ENCODE data around the gene SSNA1.
A peak's percentile ranks its signal among the peaks of the same experiment; 100 is the strongest.

SSNA1 gene

GRCh38 chr9:137223078-137223970 lies 34.8 kb downstream of the SSNA1 start:
- no peak for TF ChIP-seq CTCF (IDR thresholded peaks at IDR 0.05; ENCODE audit: control insufficient read depth, extremely low read depth, insufficient read depth)
- DNase-seq (ENCODE audit: low read depth) = peak; percentile 94
- H3K4me3 ChIP-seq (ENCODE audit: low read depth, low read length) = peak overlapping the region; percentile 58

GRCh38 chr9:137224830-137225694 lies 36.6 kb downstream of the SSNA1 start, which contains the start of gene CYSRT1:
Gene CYSRT1, plus strand, starts transcription at chr9:137225174. Its CDS starts 448 bp downstream, at chr9:137225622.
- H3K4me3 ChIP-seq (ENCODE audit: low read depth, low read length) = peak within 1 kb of the TSS; percentile 58
- TF ChIP-seq CTCF (IDR thresholded peaks at IDR 0.05; ENCODE audit: control insufficient read depth, extremely low read depth, insufficient read depth) = no peak
- no peak for DNase-seq (ENCODE audit: low read depth)

- no peak overlapping the region for H3K4me3 ChIP-seq (ENCODE audit: low read depth, low read length)
- no peak for DNase-seq (ENCODE audit: low read depth)
- TF ChIP-seq CTCF (IDR thresholded peaks at IDR 0.05; ENCODE audit: control insufficient read depth, extremely low read depth, insufficient read depth) = no peak
These were observed 37.3 kb downstream of the SSNA1 start for GRCh38 chr9:137225699-137226331.

GRCh38 chr9:137226338-137227053 lies 38.0 kb downstream of the SSNA1 start:
- H3K4me3 ChIP-seq (ENCODE audit: low read depth, low read length) = peak overlapping the region; percentile 34; the same call in 1 of the 2 replicates
- DNase-seq (ENCODE audit: low read depth) = no peak
- no peak for TF ChIP-seq CTCF (IDR thresholded peaks at IDR 0.05; ENCODE audit: control insufficient read depth, extremely low read depth, insufficient read depth)

GRCh38 chr9:137227054-137227852 lies 38.8 kb downstream of the SSNA1 start, which contains the start of gene RNF224:
Gene RNF224, plus strand, starts transcription at chr9:137227502. Its CDS starts 834 bp downstream, at chr9:137228336.
- peak; percentile 87 for TF ChIP-seq CTCF (IDR thresholded peaks at IDR 0.05; ENCODE audit: control insufficient read depth, extremely low read depth, insufficient read depth)
- DNase-seq (ENCODE audit: low read depth) = peak; percentile 83
- H3K4me3 ChIP-seq (ENCODE audit: low read depth, low read length) = peak within 1 kb of the TSS; percentile 34
